Activated CD8-positive, alpha-beta T cell treated with anti-CD3 and anti-CD28 coated beads for 36 hours (primary cell): ENCODE data around the gene BFSP2. TPM values are rescaled to one million over a fixed set of nuclear protein-coding genes. Genes with fewer than 3 reads are reported as not detected.

ENCODE experiments used
- ATAC-seq: fragments of 200-7000 bp; cut with Tn5 transposase; one replicate; pipeline ENCODE4 v1.10.0; 2021; ENCODE audit warnings: mild to moderate bottlenecking, moderate library complexity
- CTCF ChIA-PET: fragments of 350-600 bp; sonication (Branson Sonifier 250); formaldehyde crosslinking; loops from one replicate; lab custom pipeline; 2021; ENCODE audit warnings: antibody characterized with exemption; lab: Charles Lee
- POLR2A ChIA-PET: fragments of 350-600 bp; sonication (Branson Sonifier 250); formaldehyde crosslinking; loops from one replicate; lab custom pipeline; 2021; ENCODE audit warnings: antibody characterized with exemption; lab: Charles Lee
- DNase-seq: peaks from one replicate; pipeline ENCODE4 v3.0.0-alpha.2; 2020
- H3K27ac Mint-ChIP-seq: one replicate; pipeline ENCODE4 v1.8.0; 2021; ENCODE audit warnings: mild to moderate bottlenecking, mixed read lengths
- H3K27me3 Mint-ChIP-seq: one replicate; pipeline ENCODE4 v1.8.0; 2021; ENCODE audit warnings: mixed read lengths
- H3K36me3 Mint-ChIP-seq: one replicate; pipeline ENCODE4 v1.8.0; 2021; ENCODE audit warnings: low read depth, mixed read lengths
- H3K4me1 Mint-ChIP-seq: one replicate; pipeline ENCODE4 v1.8.0; 2021; ENCODE audit warnings: low read depth, mixed read lengths
- H3K4me3 Mint-ChIP-seq: one replicate; pipeline ENCODE4 v1.8.0; 2021; ENCODE audit warnings: mild to moderate bottlenecking, moderate library complexity, mixed read lengths
- H3K9me3 Mint-ChIP-seq: one replicate; pipeline ENCODE4 v1.8.0; 2021; ENCODE audit warnings: mixed read lengths
- CTCF ChIP-seq: fragments of 200-600 bp; IDR thresholded peaks from one replicate; pipeline ENCODE4 v1.8.0; 2022; ENCODE audit warnings: antibody characterized with exemption, mild to moderate bottlenecking
- intact Hi-C: fragments of 100-400 bp; cut with micrococcal nuclease; formaldehyde crosslinking; loops from one replicate; pipeline ENCODE4 v1.10.0; 2022
- total RNA-seq, 2 experiments: library from RNA; stranded (reverse); gene quantifications; one replicate each; pipeline ENCODE4 v1.2.3, GENCODE V29; 2021

The BFSP2 gene
- total RNA-seq, 2 experiments from 2014 or later = 0.51 to 1.1 TPM

- peak; percentile 35 for ATAC-seq
- H3K27ac Mint-ChIP-seq = no peak overlapping the region
- no peak for TF ChIP-seq CTCF
- intact Hi-C loops = no loop called here
- CTCF ChIA-PET = interaction anchor here (2.4 to 4.0 kb wide), 2 partner anchors 10 to 21 kb away, joined by 16 to 18 read pairs; no protein-coding TSS in a partner anchor
- no peak overlapping the region for H3K4me3 Mint-ChIP-seq
- POLR2A ChIA-PET = interaction anchor here (0.5 to 1.2 kb wide), 3 partner anchors 7 to 144 kb away, joined by 3 read pairs; no protein-coding TSS in a partner anchor
- no peak for DNase-seq
- H3K27me3 Mint-ChIP-seq = no peaks in the 10 kb centered on the region
- H3K36me3 Mint-ChIP-seq = no peaks in the 10 kb centered on the region
- H3K9me3 Mint-ChIP-seq = no peaks in the 10 kb centered on the region
- H3K4me1 Mint-ChIP-seq = peaks cover 36% of the 10 kb centered on the region
These were observed 66.9 kb downstream of the BFSP2 start for GRCh38 chr3:133466531-133467386.

- Mint-ChIP-seq H3K9me3 (no peaks in the 10 kb centered on the region), H3K36me3 (no peaks in the 10 kb centered on the region), H3K27me3 (no peaks in the 10 kb centered on the region), H3K4me1 (peaks cover 31% of the 10 kb centered on the region), H3K4me3 (no peak overlapping the region), H3K27ac (peak overlapping the region; percentile 8)
- ChIA-PET POLR2A (interaction anchor here (0.9 to 1.1 kb wide), 3 partner anchors 26 to 107 kb away, joined by 3 to 6 read pairs (median 3); partner anchors contain the start of gene CDV3), CTCF (interaction anchor here (1.1 to 4.0 kb wide), 4 partner anchors 11 to 111 kb away, joined by 4 to 18 read pairs (median 12); no protein-coding TSS in a partner anchor)
- TF ChIP-seq CTCF = no peak
- intact Hi-C loops = no loop called here
- DNase-seq (no peak), ATAC-seq (no peak)
These were observed 67.9 kb downstream of the BFSP2 start for GRCh38 chr3:133467780-133468179.

- DNase-seq = no peak
- Mint-ChIP-seq H3K9me3 (no peaks in the 10 kb centered on the region), H3K27me3 (no peaks in the 10 kb centered on the region), H3K27ac (no peak overlapping the region), H3K4me3 (no peak overlapping the region), H3K36me3 (no peaks in the 10 kb centered on the region), H3K4me1 (peaks cover 28% of the 10 kb centered on the region)
- intact Hi-C loops = no loop called here
- no peak for TF ChIP-seq CTCF
- ChIA-PET POLR2A (interaction anchor here (0.8 to 1.1 kb wide), 4 partner anchors 20 to 107 kb away, joined by 3 to 6 read pairs (median 3); partner anchors contain the start of gene CDV3), CTCF (interaction anchor here (1.1 to 4.0 kb wide), 4 partner anchors 11 to 110 kb away, joined by 4 to 18 read pairs (median 12); no protein-coding TSS in a partner anchor)
- ATAC-seq = no peak
These were observed 68.4 kb downstream of the BFSP2 start for GRCh38 chr3:133468251-133468721.

- Mint-ChIP-seq H3K36me3 (no peaks in the 10 kb centered on the region), H3K27me3 (no peaks in the 10 kb centered on the region), H3K27ac (no peak overlapping the region), H3K4me3 (no peak overlapping the region), H3K9me3 (no peaks in the 10 kb centered on the region), H3K4me1 (peaks cover 22% of the 10 kb centered on the region)
- TF ChIP-seq CTCF = no peak
- ATAC-seq (no peak), DNase-seq (no peak)
- CTCF ChIA-PET = interaction anchor here (1.6 to 4.0 kb wide), 4 partner anchors 12 to 109 kb away, joined by 6 to 18 read pairs (median 12); no protein-coding TSS in a partner anchor
- POLR2A ChIA-PET = interaction anchor here (0.7 to 0.8 kb wide), 2 partner anchors 9 to 21 kb away, joined by 3 read pairs; no protein-coding TSS in a partner anchor
- intact Hi-C loops = no loop called here
These were observed 69.4 kb downstream of the BFSP2 start for GRCh38 chr3:133469140-133469731.
